SJCRH30 (cell line): ENCODE data around the gene ALKBH5. TPM values are rescaled to one million over a fixed set of nuclear protein-coding genes. Genes with fewer than 3 reads are reported as not detected.

Experiments
- DNase-seq, 2 experiments: peaks; one replicate each; pipeline ENCODE4 v3.0.0-alpha.2; 2015 to 2020
- H3K27ac ChIP-seq: fragments of 250-450 bp; sonication (Bioruptor Pico); 2 replicates; pipeline ENCODE4 v1.5.1; 2020; ENCODE audit warnings: mild to moderate bottlenecking, moderate library complexity
- H3K27me3 ChIP-seq: fragments of 250-450 bp; sonication (Bioruptor Pico); 2 replicates; pipeline ENCODE4 v1.5.1; 2020; ENCODE audit warnings: mild to moderate bottlenecking, moderate library complexity
- H3K36me3 ChIP-seq: fragments of 250-450 bp; sonication (Bioruptor Pico); 2 replicates; pipeline ENCODE4 v1.5.1; 2020; ENCODE audit warnings: mild to moderate bottlenecking, moderate library complexity
- H3K4me1 ChIP-seq: fragments of 250-450 bp; sonication (Bioruptor Pico); 2 replicates; pipeline ENCODE4 v1.5.1; 2020; ENCODE audit warnings: mild to moderate bottlenecking, moderate library complexity
- H3K4me3 ChIP-seq: fragments of 250-450 bp; sonication (Bioruptor Pico); 2 replicates; pipeline ENCODE4 v1.5.1; 2020; ENCODE audit warnings: mild to moderate bottlenecking, moderate library complexity
- H3K9me3 ChIP-seq: fragments of 250-450 bp; sonication (Bioruptor Pico); replicated peaks from 2 replicates; pipeline ENCODE4 v1.5.1; 2020; ENCODE audit warnings: mild to moderate bottlenecking, moderate library complexity
- total RNA-seq: library from RNA; depleted of rRNA; stranded (reverse); fragments of >200 nt; shearing (Covaris generic); gene quantifications from 2 replicates; pipeline ENCODE4 v1.2.3, GENCODE V29; 2014

The ALKBH5 gene
- total RNA-seq, 1 experiment from 2014 or later, result 297 TPM

DNA sequence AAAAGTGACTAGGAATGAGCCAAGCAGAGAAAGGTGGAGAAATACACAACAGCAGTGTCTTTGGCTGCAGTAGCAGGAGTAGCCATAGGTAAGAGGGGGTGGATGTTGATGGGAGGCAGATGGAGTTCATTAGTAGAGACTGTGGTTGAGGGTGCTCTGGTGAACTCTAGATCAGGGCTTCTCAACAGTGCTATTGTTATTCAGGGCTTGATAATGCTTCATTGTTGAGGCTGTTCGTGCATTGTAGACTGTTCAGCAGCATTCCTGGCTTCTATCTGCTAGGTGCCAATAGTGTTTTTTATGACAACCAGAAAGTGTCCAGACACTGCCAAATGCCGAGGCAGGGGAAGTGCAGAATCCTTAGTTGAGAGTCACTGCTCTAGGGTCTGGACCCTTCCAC is 3.6 kb downstream of the ALKBH5 start:
- Histone ChIP-seq H3K4me3 (no peak overlapping the region), H3K36me3 (peaks cover 57% of the 10 kb centered on the region), H3K27me3 (no peaks in the 10 kb centered on the region), H3K27ac (no peak overlapping the region), H3K9me3 (no peaks in the 10 kb centered on the region), H3K4me1 (peaks cover 17% of the 10 kb centered on the region)
- no peak for DNase-seq

DNA sequence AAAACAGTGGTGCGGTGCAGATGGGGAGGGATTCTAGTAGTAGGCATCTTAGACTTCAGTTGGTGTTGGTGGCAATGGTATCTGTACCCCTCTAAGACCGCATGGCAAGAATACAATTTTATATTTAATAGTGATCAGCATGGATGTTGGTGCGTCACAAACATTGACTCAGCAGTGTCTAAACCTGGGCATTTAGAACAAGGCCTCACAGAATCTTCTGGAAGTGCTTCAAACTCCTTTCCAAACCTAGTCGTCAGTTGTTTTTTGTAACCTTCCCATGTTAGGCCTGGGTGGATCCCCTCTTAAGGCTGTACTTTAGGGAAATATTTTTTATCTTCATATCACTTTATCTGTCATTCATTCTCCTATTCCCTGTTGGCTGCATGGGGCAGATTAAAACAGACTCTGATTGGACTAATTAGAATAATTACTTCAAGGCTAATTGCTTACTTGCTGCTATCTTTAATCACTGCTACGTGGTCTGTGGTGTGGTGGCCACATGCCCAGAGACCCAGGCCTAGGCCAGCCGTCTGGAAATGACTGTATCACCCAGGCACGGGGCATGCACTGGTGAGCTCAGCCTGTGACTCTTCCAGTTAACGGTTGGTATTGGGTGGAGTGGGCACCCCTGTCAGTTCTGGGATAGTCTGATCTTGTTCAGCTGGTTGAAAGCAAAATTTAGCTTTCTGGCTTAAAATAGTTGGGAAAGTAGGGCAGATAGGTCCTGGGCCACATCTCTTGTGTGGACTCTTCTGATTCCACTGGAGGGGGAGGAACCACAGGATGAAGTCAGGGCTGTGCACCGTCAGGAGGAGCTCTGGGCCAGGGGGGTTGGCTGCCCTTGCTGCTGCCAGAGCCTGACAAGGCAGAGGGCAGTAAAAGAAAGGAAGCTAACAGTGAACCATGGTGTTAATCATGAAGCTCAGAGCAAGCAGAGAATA is 4.5 kb downstream of the ALKBH5 start:
- Histone ChIP-seq H3K4me1 (peaks cover 17% of the 10 kb centered on the region), H3K27me3 (no peaks in the 10 kb centered on the region), H3K4me3 (no peak overlapping the region), H3K9me3 (no peaks in the 10 kb centered on the region), H3K36me3 (peaks cover 64% of the 10 kb centered on the region), H3K27ac (no peak overlapping the region)
- DNase-seq, result no peak

DNA sequence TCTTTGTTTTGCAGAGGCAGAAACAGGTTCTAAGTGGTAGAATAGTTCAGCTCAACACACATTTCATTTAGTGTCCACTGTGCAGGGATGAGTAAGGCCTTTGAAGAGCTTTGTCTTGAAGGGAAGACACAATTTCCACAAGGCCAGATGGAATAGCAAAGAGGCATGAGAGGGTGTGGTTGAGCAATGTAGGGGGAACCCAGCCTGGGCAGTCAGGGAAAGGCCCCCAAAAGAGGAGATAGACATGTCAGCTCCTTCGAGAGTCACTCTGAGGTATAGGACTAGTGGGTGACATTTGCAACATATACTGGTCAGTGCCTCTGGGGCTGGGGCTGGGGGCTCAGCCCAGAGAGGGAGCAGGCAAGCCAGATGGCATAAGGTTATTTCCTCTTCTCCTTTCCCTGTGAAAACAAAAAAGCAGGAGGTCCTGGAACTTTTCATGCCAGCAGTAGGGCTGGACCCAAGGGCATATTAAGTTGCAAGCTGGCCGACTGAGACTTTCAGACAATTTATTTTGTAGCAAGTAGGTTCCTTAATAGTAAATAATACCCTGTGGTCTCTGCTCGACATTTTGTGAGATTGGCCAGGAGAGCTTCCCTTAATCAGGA is 7.1 kb downstream of the ALKBH5 start:
- Histone ChIP-seq H3K27me3 (no peaks in the 10 kb centered on the region), H3K36me3 (peaks cover 85% of the 10 kb centered on the region), H3K4me1 (peaks cover 13% of the 10 kb centered on the region), H3K27ac (no peak overlapping the region), H3K9me3 (no peaks in the 10 kb centered on the region), H3K4me3 (no peak overlapping the region)
- DNase-seq, result no peak

DNA sequence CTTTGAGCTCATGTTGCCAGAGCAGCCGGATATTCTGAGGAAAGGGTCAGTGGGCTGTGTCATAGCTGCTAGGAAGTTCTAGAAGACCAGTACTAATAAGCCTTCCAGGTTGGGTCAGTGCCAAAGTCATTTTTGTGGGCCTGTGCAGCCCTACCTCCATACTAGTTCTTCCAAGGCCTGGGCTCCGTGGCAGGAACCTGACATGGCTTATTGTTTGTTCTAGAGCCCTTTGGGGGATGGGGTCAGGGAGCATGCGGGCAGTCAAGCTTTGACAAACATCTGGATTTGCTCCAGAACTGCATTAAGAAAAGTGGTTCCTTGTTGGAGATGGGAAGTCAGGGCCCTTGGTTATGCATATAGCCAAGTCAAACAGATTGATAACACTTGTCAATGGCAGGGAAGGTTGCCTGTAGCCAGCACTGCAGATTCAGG is 7.6 kb downstream of the ALKBH5 start:
- Histone ChIP-seq H3K36me3 (peaks cover 86% of the 10 kb centered on the region), H3K9me3 (no peaks in the 10 kb centered on the region), H3K27ac (no peak overlapping the region), H3K4me3 (no peak overlapping the region), H3K27me3 (no peaks in the 10 kb centered on the region), H3K4me1 (peaks cover 8% of the 10 kb centered on the region)
- DNase-seq, result no peak

DNA sequence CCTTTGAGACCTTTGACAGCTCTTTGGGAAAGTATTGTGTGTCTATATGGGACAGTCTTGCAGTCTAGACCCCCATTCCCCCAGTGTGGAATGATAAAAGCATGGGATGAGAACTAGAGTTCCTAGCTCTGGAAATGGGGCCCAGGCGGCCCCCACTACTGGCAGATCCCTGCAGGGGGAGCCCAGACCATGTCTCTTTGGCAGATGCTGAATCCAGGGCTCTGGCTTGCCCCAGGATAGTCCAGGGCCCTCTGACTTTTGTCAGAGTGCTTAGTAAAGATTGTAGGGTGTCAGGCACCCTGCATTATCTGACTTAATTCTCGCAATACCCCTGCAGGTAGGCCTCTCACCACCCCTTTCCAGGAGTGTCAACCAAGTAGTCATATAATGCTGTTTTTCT is 8.3 kb downstream of the ALKBH5 start:
- Histone ChIP-seq H3K36me3 (peaks cover 86% of the 10 kb centered on the region), H3K27me3 (no peaks in the 10 kb centered on the region), H3K9me3 (no peaks in the 10 kb centered on the region), H3K4me1 (peaks cover 2% of the 10 kb centered on the region; the same call in 1 of the 2 replicates), H3K4me3 (no peak overlapping the region), H3K27ac (no peak overlapping the region)
- peak in 1 of 2 experiments; percentile 56 for DNase-seq

DNA sequence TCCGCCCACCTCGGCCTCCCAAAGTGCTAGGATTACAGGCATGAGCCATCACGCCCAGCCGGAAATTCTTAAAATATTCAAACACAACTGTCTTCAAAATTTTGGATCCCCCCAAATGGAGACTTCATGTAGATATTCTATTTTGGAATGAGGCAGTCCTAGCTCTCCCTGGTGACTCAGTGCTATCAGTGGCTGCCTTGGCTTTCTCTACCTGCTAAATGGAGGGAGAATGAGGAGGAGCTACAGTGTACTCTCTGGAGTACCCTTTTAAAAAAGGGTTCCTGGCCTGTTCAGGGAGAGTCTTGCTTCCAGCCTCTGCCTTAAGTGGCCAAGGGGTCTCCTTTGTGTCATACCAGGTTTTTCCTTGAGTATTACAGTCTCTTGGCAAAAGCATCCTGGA is 10.8 kb downstream of the ALKBH5 start:
- H3K27ac ChIP-seq, result no peak overlapping the region
- H3K36me3 ChIP-seq, result peaks cover 81% of the 10 kb centered on the region
- H3K9me3 ChIP-seq, result no peaks in the 10 kb centered on the region
- DNase-seq, result no peak
- H3K4me3 ChIP-seq, result no peak overlapping the region
- H3K4me1 ChIP-seq, result no peaks in the 10 kb centered on the region
- no peaks in the 10 kb centered on the region for H3K27me3 ChIP-seq

DNA sequence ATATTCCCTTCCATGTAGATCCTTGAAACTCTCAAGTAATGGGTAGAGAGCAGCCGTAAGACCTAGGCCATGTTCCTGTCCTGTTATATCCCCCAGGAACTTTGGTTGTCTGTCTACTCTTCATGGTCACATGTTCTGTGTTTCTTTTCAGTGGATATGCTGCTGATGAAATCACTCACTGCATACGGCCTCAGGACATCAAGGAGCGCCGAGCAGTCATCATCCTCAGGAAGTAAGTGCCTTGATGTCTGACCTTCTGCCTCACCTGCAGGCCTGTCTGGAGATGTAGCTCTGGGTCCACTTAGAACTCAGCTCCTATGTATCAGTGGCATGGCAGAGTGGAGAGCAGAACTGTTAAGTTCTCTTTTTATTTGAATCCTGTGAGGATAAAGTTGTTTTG is 11.2 kb downstream of the ALKBH5 start:
- DNase-seq, result no peak
- Histone ChIP-seq H3K9me3 (no peaks in the 10 kb centered on the region), H3K4me1 (no peaks in the 10 kb centered on the region), H3K4me3 (no peak overlapping the region), H3K27me3 (no peaks in the 10 kb centered on the region), H3K27ac (no peak overlapping the region), H3K36me3 (peaks cover 81% of the 10 kb centered on the region)

DNA sequence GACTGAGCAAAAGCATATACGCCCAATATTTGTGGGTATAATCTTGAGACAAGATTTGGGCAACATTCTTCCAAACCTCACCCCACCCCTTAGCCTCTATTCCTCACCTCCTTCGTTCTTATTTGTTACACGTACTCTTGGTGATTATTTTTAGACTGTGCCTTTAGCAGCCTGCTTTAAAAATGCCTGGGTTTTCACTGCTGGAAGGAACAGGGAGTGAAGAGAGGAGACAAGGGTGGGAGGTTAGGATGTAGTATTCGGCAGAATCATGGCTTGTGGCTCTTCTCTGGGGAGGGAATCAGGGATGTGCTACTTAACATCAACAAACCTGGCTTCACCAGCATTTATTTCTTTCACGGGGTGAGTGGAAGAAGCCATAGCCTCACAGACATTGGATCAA is 11.6 kb downstream of the ALKBH5 start:
- DNase-seq, result no peak
- Histone ChIP-seq H3K36me3 (peaks cover 82% of the 10 kb centered on the region), H3K4me3 (no peak overlapping the region), H3K9me3 (no peaks in the 10 kb centered on the region), H3K27me3 (no peaks in the 10 kb centered on the region), H3K4me1 (no peaks in the 10 kb centered on the region), H3K27ac (no peak overlapping the region)

DNA sequence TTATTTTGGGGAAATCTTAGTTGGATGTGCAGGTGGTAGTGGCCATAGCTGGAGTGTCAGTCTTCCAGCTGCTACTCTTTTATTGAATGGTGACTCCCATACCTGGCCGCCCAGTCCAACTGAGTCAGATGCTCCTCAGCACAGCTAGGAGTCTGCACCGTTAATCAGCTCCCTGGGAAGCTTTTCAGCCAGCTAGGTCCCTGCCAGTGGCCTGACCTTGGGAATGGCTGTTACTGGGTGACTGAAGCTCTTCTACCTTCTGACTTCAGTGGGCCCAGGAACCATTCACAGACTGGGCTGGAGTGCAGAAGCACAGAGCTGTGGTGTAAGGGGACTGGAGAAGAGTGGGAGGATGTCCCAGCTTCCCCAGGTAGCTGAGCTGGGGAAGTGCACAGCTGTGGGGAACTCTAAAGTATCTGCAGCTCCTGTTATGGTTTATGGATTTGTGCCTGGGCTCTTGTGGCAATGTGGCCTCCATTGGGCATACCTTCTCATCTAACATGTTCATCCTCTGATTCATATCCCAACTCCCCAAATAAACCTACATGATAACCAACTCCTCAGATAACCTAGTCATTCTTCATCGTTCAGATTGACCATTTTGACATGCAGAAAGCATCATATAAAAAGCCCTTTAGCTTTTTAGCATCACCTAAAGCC is 14.0 kb downstream of the ALKBH5 start:
- no peaks in the 10 kb centered on the region for H3K27me3 ChIP-seq
- no peak overlapping the region for H3K27ac ChIP-seq
- H3K9me3 ChIP-seq, result no peaks in the 10 kb centered on the region
- no peaks in the 10 kb centered on the region for H3K4me1 ChIP-seq
- no peak for DNase-seq
- H3K36me3 ChIP-seq, result peaks cover 84% of the 10 kb centered on the region
- no peak overlapping the region for H3K4me3 ChIP-seq

DNA sequence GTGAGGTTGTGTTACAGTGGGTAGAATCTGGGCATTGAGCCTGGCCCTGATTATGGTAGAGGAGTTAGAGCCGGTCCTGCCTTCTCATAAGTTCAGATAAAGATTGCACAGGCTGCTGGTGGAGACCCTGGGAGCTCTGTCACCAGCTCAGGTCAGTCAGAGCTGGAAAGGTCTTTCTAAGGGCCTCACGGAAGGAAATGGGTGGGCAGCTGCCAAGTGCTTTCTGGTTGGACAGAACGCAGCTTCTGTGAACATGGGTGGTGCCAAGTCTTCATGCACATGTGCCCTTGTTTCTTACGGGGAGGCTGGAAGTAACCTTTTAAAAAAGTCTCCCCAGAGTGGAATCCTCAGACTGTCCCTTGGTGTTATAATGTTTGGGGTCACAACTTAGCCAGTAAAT is 14.9 kb downstream of the ALKBH5 start:
- no peak overlapping the region for H3K4me3 ChIP-seq
- no peaks in the 10 kb centered on the region for H3K27me3 ChIP-seq
- H3K27ac ChIP-seq, result no peak overlapping the region
- DNase-seq, result no peak
- no peaks in the 10 kb centered on the region for H3K9me3 ChIP-seq
- H3K4me1 ChIP-seq, result no peaks in the 10 kb centered on the region
- H3K36me3 ChIP-seq, result peaks cover 84% of the 10 kb centered on the region

DNA sequence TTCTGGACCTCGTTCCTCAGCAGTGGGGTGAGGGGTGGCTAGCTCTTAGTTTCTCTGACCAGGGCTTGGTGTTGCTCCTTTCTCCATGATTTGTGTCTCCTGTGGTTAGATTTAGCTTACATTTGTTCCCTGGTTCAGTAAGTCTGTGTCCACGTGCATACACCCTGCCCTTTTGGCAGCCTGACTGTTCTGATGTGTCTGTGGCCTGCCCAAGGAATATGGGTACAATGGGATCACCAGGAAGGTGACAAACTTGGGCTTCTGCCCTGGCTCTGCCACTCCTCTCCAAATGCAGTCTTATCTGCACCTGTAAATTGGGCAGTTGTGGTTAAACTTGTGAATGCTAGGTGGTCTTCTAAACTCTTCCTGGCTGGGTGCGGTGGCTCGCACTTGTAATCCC is 17.5 kb downstream of the ALKBH5 start:
- peaks cover 84% of the 10 kb centered on the region for H3K36me3 ChIP-seq

DNA sequence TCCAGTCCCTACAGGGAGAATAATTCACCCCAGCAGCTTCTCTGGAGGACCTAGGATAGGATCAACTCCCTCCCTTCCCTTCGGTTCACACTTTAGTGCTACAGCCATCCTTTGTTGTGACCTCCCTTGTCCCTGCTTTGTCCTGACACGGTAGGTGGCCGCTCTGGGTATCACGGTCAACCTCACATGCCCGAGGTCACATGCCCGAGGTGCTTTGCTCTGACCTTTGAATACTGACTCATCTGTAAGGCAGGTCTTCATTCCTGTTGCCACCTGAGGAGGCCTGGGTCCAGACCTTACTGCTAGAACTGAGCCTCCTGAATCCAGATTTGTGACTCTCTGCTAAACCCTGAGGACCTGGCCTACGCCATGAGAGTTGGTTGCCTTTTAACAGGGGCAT is 19.7 kb downstream of the ALKBH5 start:
- Histone ChIP-seq H3K4me3 (no peak overlapping the region), H3K4me1 (no peaks in the 10 kb centered on the region), H3K36me3 (peaks cover 84% of the 10 kb centered on the region), H3K9me3 (no peaks in the 10 kb centered on the region), H3K27me3 (no peaks in the 10 kb centered on the region), H3K27ac (no peak overlapping the region)
- DNase-seq, result no peak

More for the DNA sequence above, 17.5 kb downstream of the ALKBH5 start:
- Histone ChIP-seq H3K9me3 (no peaks in the 10 kb centered on the region), H3K4me3 (no peak overlapping the region), H3K27ac (no peak overlapping the region), H3K4me1 (no peaks in the 10 kb centered on the region), H3K27me3 (no peaks in the 10 kb centered on the region)
- DNase-seq, result no peak

DNA sequence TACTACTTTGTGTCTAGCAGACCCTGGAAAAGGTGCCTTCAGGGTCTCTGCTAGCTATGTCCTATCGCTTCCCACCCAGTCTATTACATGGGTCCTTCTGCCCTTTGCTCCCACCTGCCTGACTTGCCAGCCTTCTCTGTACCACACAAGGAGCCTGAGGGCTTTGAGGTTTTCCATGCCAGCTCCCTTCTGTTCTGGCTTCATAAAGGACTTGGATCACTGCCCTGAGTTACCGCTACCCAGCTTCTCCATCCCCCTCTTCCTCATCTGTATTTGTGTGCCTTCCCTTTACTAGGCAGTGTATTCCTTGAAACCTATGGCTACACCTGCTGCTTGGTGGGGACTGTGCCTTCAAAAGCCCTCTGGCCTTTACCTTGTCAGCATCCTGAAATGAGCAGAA is 22.2 kb downstream of the ALKBH5 start:
- no peaks in the 10 kb centered on the region for H3K9me3 ChIP-seq
- H3K27ac ChIP-seq, result no peak overlapping the region
- H3K4me1 ChIP-seq, result no peaks in the 10 kb centered on the region
- no peaks in the 10 kb centered on the region for H3K27me3 ChIP-seq
- no peak overlapping the region for H3K4me3 ChIP-seq
- H3K36me3 ChIP-seq, result peaks cover 91% of the 10 kb centered on the region
- DNase-seq, result no peak

DNA sequence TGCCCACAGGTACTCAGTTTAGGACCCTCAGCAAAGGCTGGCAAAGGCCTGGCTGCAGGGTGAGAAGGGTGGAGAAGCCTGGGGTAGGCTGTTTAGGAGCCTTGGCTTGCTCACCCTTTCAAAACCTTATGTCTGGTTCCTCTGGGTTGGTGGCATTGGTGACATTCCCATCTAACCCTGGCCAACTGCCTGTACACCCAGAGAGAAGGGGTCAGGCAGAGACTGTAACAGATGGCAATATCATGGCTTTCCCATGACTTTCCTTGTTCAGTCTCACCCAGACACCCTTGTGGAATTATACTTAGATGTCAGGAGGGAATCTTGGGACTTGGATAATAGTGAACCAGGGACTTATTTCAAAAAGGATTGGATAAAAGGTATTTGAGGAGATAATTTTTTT is 23.3 kb downstream of the ALKBH5 start:
- H3K4me1 ChIP-seq, result no peaks in the 10 kb centered on the region
- H3K27me3 ChIP-seq, result no peaks in the 10 kb centered on the region
- H3K27ac ChIP-seq, result no peak overlapping the region
- H3K4me3 ChIP-seq, result no peak overlapping the region
- DNase-seq, result no peak
- peaks cover 84% of the 10 kb centered on the region for H3K36me3 ChIP-seq
- no peaks in the 10 kb centered on the region for H3K9me3 ChIP-seq

DNA sequence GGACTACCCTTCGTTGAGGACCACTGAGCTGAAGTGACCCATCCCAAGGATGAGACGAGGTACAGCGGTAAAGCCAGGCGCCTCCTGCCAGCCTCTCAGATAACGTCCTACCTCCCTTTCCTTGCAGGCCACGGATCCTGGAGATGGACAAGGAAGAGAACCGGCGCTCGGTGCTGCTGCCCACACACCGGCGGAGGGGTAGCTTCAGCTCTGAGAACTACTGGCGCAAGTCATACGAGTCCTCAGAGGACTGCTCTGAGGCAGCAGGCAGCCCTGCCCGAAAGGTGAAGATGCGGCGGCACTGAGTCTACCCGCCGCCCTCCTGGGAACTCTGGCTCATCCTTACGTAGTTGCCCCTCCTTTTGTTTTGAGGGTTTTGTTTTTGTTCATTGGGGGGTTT is 24.5 kb downstream of the ALKBH5 start:
- Histone ChIP-seq H3K27ac (no peak overlapping the region), H3K4me1 (no peaks in the 10 kb centered on the region), H3K9me3 (no peaks in the 10 kb centered on the region), H3K27me3 (no peaks in the 10 kb centered on the region), H3K36me3 (peaks cover 78% of the 10 kb centered on the region), H3K4me3 (no peak overlapping the region)
- DNase-seq, result no peak
